HG03060 (cell line): ENCODE measurements around the gene OOSP4A.
"Not testable (repeated sequence)": the region's sequence is repeated elsewhere in the genome, so short reads cannot be mapped to it uniquely, and the experiment has no call there.

Experiments
- ATAC-seq: cut with Tn5 transposase; IDR thresholded peaks from one replicate; pipeline ENCODE4 v1.9.1; 2021; ENCODE audit warnings: low read depth, moderate number of reproducible peaks; ENCODE audit not compliant: unreplicated experiment

OOSP4A gene

DNA sequence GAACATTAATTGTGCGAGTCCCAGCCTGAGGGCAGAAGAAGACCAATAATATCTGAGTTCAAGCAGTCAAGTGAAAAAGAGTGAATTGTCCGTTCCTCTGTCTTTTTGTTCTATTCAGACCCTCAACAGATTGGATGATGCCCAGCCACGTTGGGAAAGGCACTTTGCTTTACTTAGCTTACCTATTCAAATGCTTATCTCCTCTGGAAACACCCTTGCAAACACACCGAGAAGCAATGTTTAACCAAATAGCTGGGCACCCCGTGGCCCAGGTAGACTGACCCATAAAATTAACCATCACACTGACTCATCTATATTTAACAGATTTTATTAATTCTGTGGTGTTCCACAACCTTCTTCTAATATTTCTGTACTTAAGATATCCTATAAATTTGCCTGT lies 9.3 kb downstream of the OOSP4A start:
- ATAC-seq: no peak

GRCh38 chr11:59981106-59981770 lies 17.4 kb downstream of the OOSP4A start:
- ATAC-seq: no peak

DNA sequence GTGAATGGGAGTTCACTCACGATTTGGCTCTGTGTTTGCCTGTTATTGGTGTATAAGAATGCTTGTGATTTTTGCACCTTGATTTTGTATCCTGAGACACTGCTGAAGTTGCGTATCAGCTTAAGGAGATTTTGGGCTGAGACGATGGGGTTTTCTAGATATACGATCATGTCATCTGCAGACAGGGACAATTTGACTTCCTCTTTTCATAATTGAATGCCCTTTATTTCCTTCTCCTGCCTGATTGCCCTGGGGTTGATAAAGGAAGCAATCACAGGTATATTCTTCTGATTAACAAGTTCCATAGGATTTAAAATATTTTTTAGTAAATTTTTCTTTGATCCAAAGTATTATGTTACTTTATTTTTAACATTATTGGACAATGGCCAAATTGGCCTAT lies 18.2 kb downstream of the OOSP4A start:
- ATAC-seq: not testable (repeated sequence)

GRCh38 chr11:59983212-59983611 lies 19.4 kb downstream of the OOSP4A start:
- ATAC-seq: no peak

GRCh38 chr11:59984368-59984767 lies 20.5 kb downstream of the OOSP4A start:
- no peak for ATAC-seq

- ATAC-seq: no peak
Measured at GRCh38 chr11:59990421-59990820, 26.6 kb downstream of the OOSP4A start.

GRCh38 chr11:59992425-59992824 lies 28.6 kb downstream of the OOSP4A start:
- no peak for ATAC-seq

GRCh38 chr11:59997800-59998199 lies 34.0 kb downstream of the OOSP4A start:
- ATAC-seq: no peak

DNA sequence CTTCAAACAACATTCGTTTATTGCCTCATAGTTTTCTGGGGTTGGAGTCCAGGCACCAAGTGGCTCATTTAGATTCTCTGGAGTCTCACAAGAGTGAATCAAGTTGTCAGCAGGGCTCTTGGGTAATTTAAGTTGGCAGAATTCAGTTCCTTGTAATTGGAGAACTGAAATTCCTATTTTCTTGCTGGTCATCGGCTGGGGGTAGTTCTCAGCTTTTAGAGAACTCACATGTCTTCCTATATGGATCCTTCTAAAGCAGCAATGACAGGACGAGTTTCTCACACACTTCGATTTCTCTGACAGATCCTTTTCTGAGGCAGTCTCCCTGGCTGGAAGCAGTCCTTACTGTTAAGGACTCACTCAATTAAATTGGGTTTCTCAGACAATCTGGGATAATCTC lies 35.9 kb downstream of the OOSP4A start:
- no peak for ATAC-seq

- no peak for ATAC-seq
Measured at GRCh38 chr11:60003729-60004128, 39.9 kb downstream of the OOSP4A start.

DNA sequence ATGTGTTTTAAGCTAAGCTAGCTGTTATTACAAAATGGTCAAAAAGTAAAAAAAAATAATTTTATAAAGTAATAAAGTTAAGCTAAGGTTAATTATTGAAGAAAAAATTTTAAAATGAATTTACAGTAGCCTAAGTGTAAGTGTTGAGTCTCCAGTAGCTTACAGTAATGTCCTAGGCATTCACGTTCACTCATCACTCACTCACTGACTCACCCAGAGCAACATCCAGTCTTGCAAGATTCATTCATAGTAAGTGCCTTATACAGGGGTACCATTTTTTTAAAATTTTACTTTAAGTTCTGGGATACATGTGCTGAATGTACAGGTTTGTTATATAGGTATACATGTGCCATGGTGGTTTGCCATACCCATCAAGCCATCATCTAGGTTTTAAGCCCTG lies 41.5 kb downstream of the OOSP4A start:
- ATAC-seq: no peak

DNA sequence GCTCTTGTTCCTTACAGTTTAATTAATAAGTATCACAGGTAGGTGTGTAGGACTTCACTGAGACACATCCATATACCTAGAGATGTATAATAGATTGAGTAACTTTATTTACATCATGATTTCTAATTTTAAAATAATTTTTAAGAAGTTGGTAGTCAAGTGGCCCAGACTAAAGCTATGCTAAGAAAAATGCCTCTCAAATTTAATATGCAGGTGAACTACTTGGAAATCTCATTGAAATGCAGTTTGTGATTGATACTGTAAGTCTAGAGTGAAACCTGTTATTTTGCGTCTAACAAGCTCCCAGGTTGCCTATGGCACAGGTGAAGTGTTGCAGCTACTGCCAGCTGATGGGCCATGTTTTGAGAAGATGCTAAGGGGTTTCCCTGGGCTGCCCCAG lies 53.0 kb downstream of the OOSP4A start, which contains the start of gene OOSP4B:
Gene OOSP4B (plus strand): TSS at position 301 of the 400 bp plus-strand sequence.
- ATAC-seq: no peak

- no peak for ATAC-seq
Measured at GRCh38 chr11:60018058-60018457, 54.2 kb downstream of the OOSP4A start.
